ENCODE results near the gene PKP4. TPM values are rescaled to one million over a fixed set of nuclear protein-coding genes. Genes with fewer than 3 reads are reported as not detected.

The PKP4 gene
- total and polyA plus RNA-seq, 2 donors (not counting 1 experiment from before 2014, with no cell fraction given): 2.0 to 13.3 TPM

GRCh38 chr2:158681816-158682215 lies 225.1 kb downstream of the PKP4 start:
- H3K4me3 Mint-ChIP-seq: no peak overlapping the region
- Histone ChIP-seq H3K79me2 (ENCODE audit: control insufficient read depth, insufficient read depth, low read length) (no peaks in the 10 kb centered on the region), H3K4me3 (ENCODE audit: control extremely low read depth in 1 of 5, extremely low read depth in 1 of 5, insufficient read depth in 1 of 5, low read depth in 2 of 5, low read length in 4 of 5) (no peak overlapping the region), H3K27me3 (replicated peaks in 1 of 4; ENCODE audit: control extremely low read depth in 1 of 4, control insufficient read depth in 3 of 4, insufficient read depth in 4 of 4, low read length in 3 of 4) (no peaks in the 10 kb centered on the region), H3K4me1 (ENCODE audit: control insufficient read depth in 2 of 2, insufficient read depth in 2 of 2, low read length in 2 of 2) (no peaks in the 10 kb centered on the region), H3K9ac (ENCODE audit: low read length) (no peak overlapping the region), H3K27ac (ENCODE audit: low read length in 2 of 2) (no peak overlapping the region), H4K20me1 (ENCODE audit: control insufficient read depth, insufficient read depth, low read length, poor library complexity, severe bottlenecking) (no peaks in the 10 kb centered on the region), H2AFZ (ENCODE audit: insufficient read depth, low read depth, low read length, poor library complexity, severe bottlenecking) (no peak overlapping the region), H3K4me2 (replicated peaks; ENCODE audit: low read depth, low read length, poor library complexity, severe bottlenecking) (no peak overlapping the region), H3K36me3 (replicated peaks in 1 of 2; ENCODE audit: control extremely low read depth in 1 of 2, control insufficient read depth in 1 of 2, extremely low read depth in 1 of 2, insufficient read depth in 2 of 2, low read length in 1 of 2) (no peaks in the 10 kb centered on the region), H3K9me3 (ENCODE audit: control extremely low read depth in 1 of 3, control insufficient read depth in 2 of 3, insufficient read depth in 1 of 3, low read length in 2 of 3) (no peaks in the 10 kb centered on the region)
- POLR2A ChIA-PET: no interaction called here
- TF ChIP-seq EZH2 (IDR thresholded peaks at IDR 0.05; ENCODE audit: borderline replicate concordance, insufficient read depth, low read depth, low read length, poor library complexity, severe bottlenecking): no peak
- TF ChIP-seq, protein P1, sequence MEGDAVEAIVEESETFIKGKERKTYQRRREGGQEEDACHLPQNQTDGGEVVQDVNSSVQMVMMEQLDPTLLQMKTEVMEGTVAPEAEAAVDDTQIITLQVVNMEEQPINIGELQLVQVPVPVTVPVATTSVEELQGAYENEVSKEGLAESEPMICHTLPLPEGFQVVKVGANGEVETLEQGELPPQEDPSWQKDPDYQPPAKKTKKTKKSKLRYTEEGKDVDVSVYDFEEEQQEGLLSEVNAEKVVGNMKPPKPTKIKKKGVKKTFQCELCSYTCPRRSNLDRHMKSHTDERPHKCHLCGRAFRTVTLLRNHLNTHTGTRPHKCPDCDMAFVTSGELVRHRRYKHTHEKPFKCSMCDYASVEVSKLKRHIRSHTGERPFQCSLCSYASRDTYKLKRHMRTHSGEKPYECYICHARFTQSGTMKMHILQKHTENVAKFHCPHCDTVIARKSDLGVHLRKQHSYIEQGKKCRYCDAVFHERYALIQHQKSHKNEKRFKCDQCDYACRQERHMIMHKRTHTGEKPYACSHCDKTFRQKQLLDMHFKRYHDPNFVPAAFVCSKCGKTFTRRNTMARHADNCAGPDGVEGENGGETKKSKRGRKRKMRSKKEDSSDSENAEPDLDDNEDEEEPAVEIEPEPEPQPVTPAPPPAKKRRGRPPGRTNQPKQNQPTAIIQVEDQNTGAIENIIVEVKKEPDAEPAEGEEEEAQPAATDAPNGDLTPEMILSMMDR (IDR thresholded peaks at IDR 0.05): no peak
- H3K4me1 Mint-ChIP-seq: no peaks in the 10 kb centered on the region
- no peak overlapping the region for H3K27ac Mint-ChIP-seq
- WGBS (ENCODE audit: insufficient coverage): no CpG with 5 or more reads among the region's 2 CpGs
- H3K27me3 Mint-ChIP-seq: no peaks in the 10 kb centered on the region
- no peak for DNase-seq
- intact Hi-C loops (cut with micrococcal nuclease): no loop called here
- no peak for ATAC-seq (ENCODE audit: low read depth)
- no peaks in the 10 kb centered on the region for H3K9me3 Mint-ChIP-seq (ENCODE audit: insufficient read depth)
- CTCF ChIA-PET: no interaction called here

GRCh38 chr2:158685646-158686045 lies 228.9 kb downstream of the PKP4 start:
- ATAC-seq (ENCODE audit: low read depth) (no peak), DNase-seq (no peak)
- Histone ChIP-seq H3K27me3 (replicated peaks in 1 of 4; ENCODE audit: control extremely low read depth in 1 of 4, control insufficient read depth in 3 of 4, insufficient read depth in 4 of 4, low read length in 3 of 4) (no peaks in the 10 kb centered on the region), H3K9ac (ENCODE audit: low read length) (no peak overlapping the region), H4K20me1 (ENCODE audit: control insufficient read depth, insufficient read depth, low read length, poor library complexity, severe bottlenecking) (no peaks in the 10 kb centered on the region), H3K9me3 (ENCODE audit: control extremely low read depth in 1 of 3, control insufficient read depth in 2 of 3, insufficient read depth in 1 of 3, low read length in 2 of 3) (no peaks in the 10 kb centered on the region), H3K4me3 (ENCODE audit: control extremely low read depth in 1 of 5, extremely low read depth in 1 of 5, insufficient read depth in 1 of 5, low read depth in 2 of 5, low read length in 4 of 5) (no peak overlapping the region), H3K27ac (ENCODE audit: low read length in 2 of 2) (no peak overlapping the region), H3K4me2 (replicated peaks; ENCODE audit: low read depth, low read length, poor library complexity, severe bottlenecking) (no peak overlapping the region), H2AFZ (ENCODE audit: insufficient read depth, low read depth, low read length, poor library complexity, severe bottlenecking) (no peak overlapping the region), H3K79me2 (ENCODE audit: control insufficient read depth, insufficient read depth, low read length) (no peaks in the 10 kb centered on the region), H3K4me1 (ENCODE audit: control insufficient read depth in 2 of 2, insufficient read depth in 2 of 2, low read length in 2 of 2) (no peaks in the 10 kb centered on the region), H3K36me3 (replicated peaks in 1 of 2; ENCODE audit: control extremely low read depth in 1 of 2, control insufficient read depth in 1 of 2, extremely low read depth in 1 of 2, insufficient read depth in 2 of 2, low read length in 1 of 2) (no peaks in the 10 kb centered on the region)
- TF ChIP-seq, protein P1 (IDR thresholded peaks at IDR 0.05): no peak
- no peak for TF ChIP-seq EZH2 (IDR thresholded peaks at IDR 0.05; ENCODE audit: borderline replicate concordance, insufficient read depth, low read depth, low read length, poor library complexity, severe bottlenecking)
- WGBS (ENCODE audit: insufficient coverage): 80% methylated on average over 1 of the region's 3 CpGs
- ChIA-PET POLR2A (no interaction called here), CTCF (interaction anchor here (0.5 kb wide), 1 partner anchor 129 kb away, joined by 3 read pairs; no protein-coding TSS in a partner anchor)
- intact Hi-C loops (cut with micrococcal nuclease): no loop called here
- Mint-ChIP-seq H3K27me3 (peaks cover 3% of the 10 kb centered on the region), H3K4me1 (no peaks in the 10 kb centered on the region), H3K27ac (no peak overlapping the region), H3K9me3 (ENCODE audit: insufficient read depth) (no peaks in the 10 kb centered on the region), H3K4me3 (no peak overlapping the region)
